Measurements from ENCODE around the gene PTPN1. TPM values are rescaled to one million over a fixed set of nuclear protein-coding genes. Genes with fewer than 3 reads are reported as not detected.

The PTPN1 gene
- total and polyA plus RNA-seq, 3 donors from 2014 or later: 42.0 to 44.3 (median 44.0) TPM

DNA sequence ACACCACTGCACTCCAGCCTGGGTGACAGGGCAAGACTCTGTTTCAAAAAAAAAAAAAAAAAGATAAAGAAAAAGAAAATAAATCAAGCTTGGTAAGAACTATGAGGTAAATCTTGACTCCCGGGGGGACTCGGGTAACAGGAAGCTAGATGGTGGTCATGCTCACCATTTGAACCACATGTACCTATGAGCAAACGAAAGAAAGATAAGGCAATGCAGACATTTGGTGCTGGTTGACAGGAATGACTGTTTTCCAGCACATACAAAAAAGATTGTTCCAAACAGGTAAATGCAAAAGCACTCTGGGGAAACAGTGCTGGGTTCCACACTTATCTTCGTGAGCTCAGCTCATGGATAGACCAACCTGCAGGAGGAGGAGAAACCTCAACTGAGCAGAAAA is 22.8 kb upstream of the PTPN1 start:
- WGBS, 2 donors: 78 to 86% methylated on average over 4 of the region's 4 CpGs
- intact Hi-C loops (cut with DNase I; ENCODE audit: low total_unique reads): no loop called here
- DNase-seq: no peak
- H3K36me3 ChIP-seq (ENCODE audit: low read depth, missing control alignments): no peaks in the 10 kb centered on the region
- no peaks in the 10 kb centered on the region for H3K9me3 ChIP-seq
- no peaks in the 10 kb centered on the region for H3K4me1 ChIP-seq
- TF ChIP-seq, protein P1, sequence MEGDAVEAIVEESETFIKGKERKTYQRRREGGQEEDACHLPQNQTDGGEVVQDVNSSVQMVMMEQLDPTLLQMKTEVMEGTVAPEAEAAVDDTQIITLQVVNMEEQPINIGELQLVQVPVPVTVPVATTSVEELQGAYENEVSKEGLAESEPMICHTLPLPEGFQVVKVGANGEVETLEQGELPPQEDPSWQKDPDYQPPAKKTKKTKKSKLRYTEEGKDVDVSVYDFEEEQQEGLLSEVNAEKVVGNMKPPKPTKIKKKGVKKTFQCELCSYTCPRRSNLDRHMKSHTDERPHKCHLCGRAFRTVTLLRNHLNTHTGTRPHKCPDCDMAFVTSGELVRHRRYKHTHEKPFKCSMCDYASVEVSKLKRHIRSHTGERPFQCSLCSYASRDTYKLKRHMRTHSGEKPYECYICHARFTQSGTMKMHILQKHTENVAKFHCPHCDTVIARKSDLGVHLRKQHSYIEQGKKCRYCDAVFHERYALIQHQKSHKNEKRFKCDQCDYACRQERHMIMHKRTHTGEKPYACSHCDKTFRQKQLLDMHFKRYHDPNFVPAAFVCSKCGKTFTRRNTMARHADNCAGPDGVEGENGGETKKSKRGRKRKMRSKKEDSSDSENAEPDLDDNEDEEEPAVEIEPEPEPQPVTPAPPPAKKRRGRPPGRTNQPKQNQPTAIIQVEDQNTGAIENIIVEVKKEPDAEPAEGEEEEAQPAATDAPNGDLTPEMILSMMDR (IDR thresholded peaks at IDR 0.05): no peak
- TF ChIP-seq POLR2A (IDR thresholded peaks at IDR 0.05): no peak
- H3K27me3 ChIP-seq: no peaks in the 10 kb centered on the region
- H3K4me3 ChIP-seq: no peak overlapping the region
- H3K27ac ChIP-seq: no peak overlapping the region

DNA sequence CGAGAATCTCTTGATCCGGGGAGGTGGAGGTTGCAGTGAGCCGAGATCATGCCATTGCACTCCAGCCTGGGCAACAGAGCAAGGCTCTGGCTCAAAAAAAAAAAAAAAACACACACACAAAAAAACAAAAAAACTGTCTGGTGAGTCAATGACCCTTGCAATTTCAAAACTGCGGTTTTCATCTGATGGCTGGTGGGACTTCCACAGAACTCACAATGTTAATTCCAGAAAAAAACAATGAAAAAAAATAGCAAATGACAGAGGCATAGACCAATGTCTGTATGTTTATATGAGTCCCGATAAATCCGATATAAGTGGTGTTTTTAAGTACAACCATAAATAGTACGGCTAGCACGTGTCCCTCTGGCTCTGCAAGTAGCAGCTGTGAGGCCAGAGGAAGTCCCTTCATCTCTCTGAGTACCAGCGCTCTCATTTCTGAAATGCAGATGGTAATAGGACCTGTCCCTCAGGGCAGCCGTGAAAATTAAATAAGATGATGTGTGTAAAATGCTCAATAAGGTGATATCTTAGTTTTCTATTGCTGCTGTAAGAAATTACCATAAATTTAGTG is 21.9 kb upstream of the PTPN1 start:
- Histone ChIP-seq H3K9me3 (no peaks in the 10 kb centered on the region), H3K4me1 (no peaks in the 10 kb centered on the region), H3K27me3 (no peaks in the 10 kb centered on the region), H3K36me3 (ENCODE audit: low read depth, missing control alignments) (no peaks in the 10 kb centered on the region), H3K4me3 (no peak overlapping the region), H3K27ac (no peak overlapping the region)
- WGBS, 2 donors: 90 to 94% methylated on average over 10 of the region's 10 CpGs
- intact Hi-C loops (cut with DNase I; ENCODE audit: low total_unique reads): no loop called here
- TF ChIP-seq, protein P1 (IDR thresholded peaks at IDR 0.05): no peak
- TF ChIP-seq POLR2A (IDR thresholded peaks at IDR 0.05): no peak
- no peak for DNase-seq

DNA sequence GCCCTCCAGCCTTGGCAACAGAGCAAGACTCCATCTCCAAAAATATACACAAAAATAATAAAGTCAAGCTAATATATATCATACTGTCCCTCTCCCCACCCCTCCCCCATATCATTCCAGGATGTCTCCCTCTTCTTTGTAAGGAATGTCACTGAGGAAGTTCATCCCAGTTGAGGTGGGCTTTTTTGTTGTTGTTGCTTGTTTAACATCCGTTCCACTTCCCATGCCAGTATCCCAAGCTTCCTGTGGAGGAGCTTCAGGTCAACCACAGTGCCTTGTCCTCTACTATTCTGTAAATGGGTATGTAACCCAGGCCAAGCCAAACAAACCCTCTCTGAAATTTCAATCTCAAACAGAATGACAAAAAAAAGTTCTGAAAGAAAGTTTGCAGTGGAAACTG is 19.0 kb upstream of the PTPN1 start:
- no peaks in the 10 kb centered on the region for H3K27me3 ChIP-seq
- H3K4me3 ChIP-seq: no peak overlapping the region
- H3K9me3 ChIP-seq: no peaks in the 10 kb centered on the region
- DNase-seq: no peak
- intact Hi-C loops (cut with DNase I; ENCODE audit: low total_unique reads): no loop called here
- H3K36me3 ChIP-seq (ENCODE audit: low read depth, missing control alignments): no peaks in the 10 kb centered on the region
- H3K4me1 ChIP-seq: no peaks in the 10 kb centered on the region
- no peak overlapping the region for H3K27ac ChIP-seq
- WGBS, 2 donors: 64 to 76% methylated on average over 1 of the region's 1 CpG
- TF ChIP-seq, protein P1 (IDR thresholded peaks at IDR 0.05): no peak
- no peak for TF ChIP-seq POLR2A (IDR thresholded peaks at IDR 0.05)

DNA sequence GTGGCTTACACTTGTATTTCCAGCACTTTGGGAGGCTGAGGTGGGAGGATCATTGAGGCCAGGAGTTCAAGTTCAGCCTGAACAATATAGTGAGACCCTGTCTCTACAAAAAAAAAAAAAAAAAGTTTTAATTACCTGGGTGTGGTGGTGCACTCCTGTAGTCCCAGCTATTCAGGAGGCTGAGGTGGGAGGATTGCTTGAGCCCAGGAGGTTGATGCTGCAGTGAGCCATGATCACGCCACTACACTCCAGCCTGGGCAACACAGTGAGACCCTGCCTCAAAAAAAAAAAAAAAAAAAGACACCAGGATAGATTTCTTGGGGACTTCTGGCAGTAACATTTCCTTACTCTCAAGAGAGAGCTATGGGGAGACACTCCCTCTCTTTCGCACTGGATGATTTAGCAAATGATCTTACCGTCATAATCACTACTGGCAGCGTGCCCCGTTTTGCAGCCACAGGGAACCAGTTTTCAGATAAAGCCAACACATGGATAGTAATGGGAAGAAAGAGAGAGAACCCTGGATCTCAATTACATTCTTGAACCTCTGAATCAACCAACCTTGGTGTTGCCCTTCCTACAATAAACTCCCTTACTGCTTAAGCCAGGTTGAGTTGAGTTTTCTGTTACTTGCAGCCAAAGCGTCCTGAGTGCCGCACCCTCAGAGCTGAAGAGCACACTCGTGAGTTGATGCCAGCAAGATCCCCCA is 18.1 kb upstream of the PTPN1 start:
- 64 to 71% methylated on average over 8 of the region's 8 CpGs for whole genome bisulfite sequencing, 2 donors
- no peak overlapping the region for H3K27ac ChIP-seq
- H3K9me3 ChIP-seq: no peaks in the 10 kb centered on the region
- TF ChIP-seq POLR2A (IDR thresholded peaks at IDR 0.05): no peak
- TF ChIP-seq, protein P1 (IDR thresholded peaks at IDR 0.05): no peak
- DNase-seq: no peak
- no peak overlapping the region for H3K4me3 ChIP-seq
- H3K36me3 ChIP-seq (ENCODE audit: low read depth, missing control alignments): no peaks in the 10 kb centered on the region
- no peaks in the 10 kb centered on the region for H3K27me3 ChIP-seq
- no peaks in the 10 kb centered on the region for H3K4me1 ChIP-seq
- intact Hi-C loops (cut with DNase I; ENCODE audit: low total_unique reads): no loop called here

DNA sequence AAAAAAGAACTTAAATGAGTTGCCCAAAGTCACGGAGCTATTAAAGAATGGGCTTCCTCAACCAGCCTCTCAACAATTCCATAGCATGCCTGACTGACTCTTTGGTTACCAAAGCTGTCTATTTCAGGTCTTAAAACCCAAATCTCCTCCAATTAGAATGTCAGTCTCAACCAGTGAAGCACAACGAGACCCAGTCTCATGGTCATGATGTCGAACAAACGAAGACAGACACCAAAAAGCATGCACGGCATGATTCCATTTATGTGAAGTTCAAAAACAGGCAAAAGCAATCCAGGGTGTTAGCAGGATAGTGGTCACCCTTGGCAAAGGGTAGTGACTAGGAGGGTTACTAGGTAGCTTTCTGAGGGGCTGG is 16.3 kb upstream of the PTPN1 start:
- DNase-seq: no peak
- Histone ChIP-seq H3K4me3 (no peak overlapping the region), H3K27me3 (no peaks in the 10 kb centered on the region), H3K4me1 (no peaks in the 10 kb centered on the region), H3K27ac (no peak overlapping the region), H3K36me3 (ENCODE audit: low read depth, missing control alignments) (no peaks in the 10 kb centered on the region), H3K9me3 (no peaks in the 10 kb centered on the region)
- WGBS, 2 donors: 90 to 91% methylated on average over 5 of the region's 5 CpGs
- TF ChIP-seq, protein P1 (IDR thresholded peaks at IDR 0.05): no peak
- TF ChIP-seq POLR2A (IDR thresholded peaks at IDR 0.05): no peak
- intact Hi-C loops (cut with DNase I; ENCODE audit: low total_unique reads): no loop called here
